HG03432 (cell line): ENCODE measurements around the gene ALDH3B1.

Source experiments
- ATAC-seq: cut with Tn5 transposase; IDR thresholded peaks from one replicate; pipeline ENCODE4 v1.9.1; 2021; ENCODE audit warnings: mild to moderate bottlenecking, moderate library complexity; ENCODE audit not compliant: unreplicated experiment

Gene ALDH3B1

DNA sequence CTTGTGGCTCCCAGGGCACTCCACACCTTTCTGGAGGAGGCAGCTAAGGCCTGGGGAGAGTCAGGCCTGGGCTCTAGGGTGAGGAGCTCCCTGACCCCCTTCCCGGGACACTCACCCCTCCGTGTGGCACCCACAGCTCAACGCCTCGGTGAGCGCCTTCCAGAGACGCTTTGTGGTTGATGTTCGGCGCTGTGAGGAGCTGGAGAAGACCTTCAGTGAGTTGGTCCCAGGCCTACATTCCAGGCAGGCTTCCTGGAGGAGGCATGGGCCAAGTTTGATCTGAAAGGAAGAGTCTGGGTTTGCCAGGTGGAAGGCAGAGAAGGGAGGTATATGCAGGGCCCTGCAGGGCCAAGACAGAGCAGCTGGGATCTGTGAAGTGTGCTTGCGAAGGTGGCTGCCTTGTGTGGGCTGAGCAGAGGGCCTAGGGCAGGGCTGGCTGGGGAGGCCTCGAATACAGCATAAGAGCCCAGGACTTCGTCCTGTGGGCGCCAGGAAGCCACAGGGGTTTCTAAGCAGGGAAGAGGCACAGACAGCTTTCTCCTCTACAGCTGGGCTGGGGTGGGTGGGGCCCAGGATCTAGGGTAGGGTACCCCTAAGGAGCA, 31.6 kb downstream of the ALDH3B1 start:
- no peak for ATAC-seq

DNA sequence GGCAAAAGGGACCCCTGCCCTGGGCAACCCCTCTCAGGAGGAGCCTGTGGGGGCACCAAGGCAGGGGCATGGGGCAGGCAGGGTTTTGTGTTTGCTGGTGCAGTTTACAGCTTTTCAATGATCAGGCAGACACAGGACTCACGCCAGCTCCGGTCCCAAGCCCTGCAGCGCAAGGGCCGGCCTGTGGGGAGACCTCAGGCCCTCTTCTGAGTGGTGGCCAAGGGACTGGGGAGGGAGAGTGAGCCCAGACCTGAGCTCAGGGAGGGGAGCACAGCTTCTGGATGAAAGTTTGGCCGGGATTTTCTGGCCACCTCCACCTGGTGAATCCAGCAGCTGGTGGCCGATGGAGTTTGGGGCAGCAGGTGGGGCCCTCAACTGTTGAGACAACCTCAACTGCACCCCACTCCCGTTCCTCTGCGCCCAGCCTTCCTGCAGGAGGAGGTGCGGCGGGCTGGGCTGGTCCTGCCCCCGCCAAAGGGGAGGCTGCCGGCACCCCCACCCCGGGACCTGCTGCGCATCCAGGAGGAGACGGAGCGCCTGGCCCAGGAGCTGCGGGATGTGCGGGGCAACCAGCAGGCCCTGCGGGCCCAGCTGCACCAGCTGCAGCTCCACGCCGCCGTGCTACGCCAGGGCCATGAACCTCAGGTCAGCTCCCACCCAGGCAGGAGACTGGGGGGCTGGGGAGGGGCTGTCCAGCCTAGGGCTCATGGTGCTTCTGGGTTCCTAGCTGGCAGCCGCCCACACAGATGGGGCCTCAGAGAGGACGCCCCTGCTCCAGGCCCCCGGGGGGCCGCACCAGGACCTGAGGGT, 32.3 kb downstream of the ALDH3B1 start:
- ATAC-seq, result no peak

DNA sequence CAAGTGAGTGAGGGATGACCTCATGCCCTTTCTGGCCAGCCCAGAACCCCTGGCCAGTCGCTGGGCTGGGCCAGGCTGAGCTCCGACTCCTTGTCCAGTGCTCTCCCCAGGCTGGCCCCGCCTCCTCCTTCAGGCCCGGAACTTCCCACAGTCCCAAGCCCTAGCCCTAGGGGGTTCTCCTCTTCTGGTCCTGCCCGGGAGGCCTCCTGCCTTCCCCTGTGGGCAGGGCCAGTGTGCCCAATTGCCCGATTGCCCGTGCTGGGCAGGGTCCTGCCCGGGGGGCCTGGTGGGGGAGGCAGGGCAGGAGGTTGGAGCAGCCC, 32.9 kb downstream of the ALDH3B1 start:
- no peak for ATAC-seq

DNA sequence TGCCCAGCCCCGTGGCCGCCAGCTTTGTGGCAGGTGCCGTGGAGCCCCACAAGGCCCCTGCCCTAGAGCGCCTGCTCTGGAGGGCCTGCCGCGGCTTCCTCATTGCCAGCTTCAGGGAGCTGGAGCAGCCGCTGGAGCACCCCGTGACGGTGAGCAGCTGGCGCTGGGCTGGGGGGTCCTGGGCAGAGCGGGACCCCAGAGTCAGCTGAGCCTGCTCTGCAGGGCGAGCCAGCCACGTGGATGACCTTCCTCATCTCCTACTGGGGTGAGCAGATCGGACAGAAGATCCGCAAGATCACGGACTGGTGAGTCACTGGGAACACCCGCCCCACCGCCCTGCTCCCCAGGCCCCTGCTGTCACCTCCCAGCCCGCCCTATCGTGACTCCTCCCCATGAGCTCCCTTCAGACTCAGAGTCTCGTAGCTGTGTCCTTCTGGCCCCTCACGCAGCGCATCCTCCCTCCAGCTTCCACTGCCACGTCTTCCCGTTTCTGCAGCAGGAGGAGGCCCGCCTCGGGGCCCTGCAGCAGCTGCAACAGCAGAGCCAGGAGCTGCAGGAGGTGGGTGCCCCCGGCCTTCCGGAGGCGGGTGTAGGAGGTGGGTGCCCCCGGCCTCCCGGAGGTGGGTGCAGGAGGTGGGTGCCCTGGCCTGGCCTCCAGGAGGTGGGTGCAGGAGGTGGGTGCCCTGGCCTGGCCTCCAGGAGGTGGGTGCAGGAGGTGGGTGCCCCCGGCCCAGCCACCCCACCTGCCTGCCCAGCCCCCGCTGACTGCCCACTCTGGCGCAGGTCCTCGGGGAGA, 33.4 kb downstream of the ALDH3B1 start:
- no peak for ATAC-seq

DNA sequence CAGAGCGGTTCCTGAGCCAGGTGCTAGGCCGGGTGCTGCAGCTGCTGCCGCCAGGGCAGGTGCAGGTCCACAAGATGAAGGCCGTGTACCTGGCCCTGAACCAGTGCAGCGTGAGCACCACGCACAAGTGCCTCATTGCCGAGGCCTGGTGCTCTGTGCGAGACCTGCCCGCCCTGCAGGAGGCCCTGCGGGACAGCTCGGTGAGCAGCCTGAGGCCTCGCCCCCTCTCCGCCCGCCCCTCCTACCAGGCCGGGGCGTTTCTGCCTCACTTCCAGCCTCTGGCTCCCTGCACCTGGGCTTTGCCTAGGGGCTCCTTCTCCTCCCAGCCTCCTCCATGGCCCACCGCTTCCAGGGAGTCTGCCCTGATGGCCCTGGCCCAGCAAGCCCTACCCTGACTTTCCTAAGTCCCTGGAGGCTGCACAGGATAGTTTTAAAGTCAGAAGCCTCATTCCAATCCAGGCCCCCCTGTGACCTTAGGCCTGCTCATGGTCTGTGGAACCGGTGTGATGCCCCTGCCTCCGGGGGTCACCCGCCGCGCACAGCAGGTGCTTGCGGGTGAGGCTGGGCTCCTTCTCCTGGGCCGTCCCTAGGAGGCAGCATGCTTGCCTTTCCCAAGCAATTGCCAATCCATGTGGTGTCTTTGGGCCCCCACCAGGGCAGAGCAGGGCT, 34.2 kb downstream of the ALDH3B1 start:
- ATAC-seq, result no peak

DNA sequence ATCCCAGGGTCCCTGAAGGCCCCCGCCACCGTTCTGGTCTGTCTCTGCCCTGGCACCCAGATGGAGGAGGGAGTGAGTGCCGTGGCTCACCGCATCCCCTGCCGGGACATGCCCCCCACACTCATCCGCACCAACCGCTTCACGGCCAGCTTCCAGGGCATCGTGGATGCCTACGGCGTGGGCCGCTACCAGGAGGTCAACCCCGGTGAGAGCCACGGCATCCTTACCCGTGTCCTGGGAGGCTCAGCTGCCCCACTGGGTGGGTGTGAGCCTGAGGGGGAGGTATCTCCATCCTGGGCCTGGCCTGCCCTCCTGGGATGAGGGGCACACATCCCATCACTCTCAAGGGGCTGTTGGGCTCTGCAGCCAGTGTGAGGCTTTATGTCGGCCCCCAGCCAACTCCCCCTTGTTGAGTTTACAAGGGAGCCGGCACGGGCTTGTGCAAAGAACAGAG, 34.8 kb downstream of the ALDH3B1 start:
- no peak for ATAC-seq

GRCh38 chr11:68047437-68048290, 37.5 kb downstream of the ALDH3B1 start:
- no peak for ATAC-seq

DNA sequence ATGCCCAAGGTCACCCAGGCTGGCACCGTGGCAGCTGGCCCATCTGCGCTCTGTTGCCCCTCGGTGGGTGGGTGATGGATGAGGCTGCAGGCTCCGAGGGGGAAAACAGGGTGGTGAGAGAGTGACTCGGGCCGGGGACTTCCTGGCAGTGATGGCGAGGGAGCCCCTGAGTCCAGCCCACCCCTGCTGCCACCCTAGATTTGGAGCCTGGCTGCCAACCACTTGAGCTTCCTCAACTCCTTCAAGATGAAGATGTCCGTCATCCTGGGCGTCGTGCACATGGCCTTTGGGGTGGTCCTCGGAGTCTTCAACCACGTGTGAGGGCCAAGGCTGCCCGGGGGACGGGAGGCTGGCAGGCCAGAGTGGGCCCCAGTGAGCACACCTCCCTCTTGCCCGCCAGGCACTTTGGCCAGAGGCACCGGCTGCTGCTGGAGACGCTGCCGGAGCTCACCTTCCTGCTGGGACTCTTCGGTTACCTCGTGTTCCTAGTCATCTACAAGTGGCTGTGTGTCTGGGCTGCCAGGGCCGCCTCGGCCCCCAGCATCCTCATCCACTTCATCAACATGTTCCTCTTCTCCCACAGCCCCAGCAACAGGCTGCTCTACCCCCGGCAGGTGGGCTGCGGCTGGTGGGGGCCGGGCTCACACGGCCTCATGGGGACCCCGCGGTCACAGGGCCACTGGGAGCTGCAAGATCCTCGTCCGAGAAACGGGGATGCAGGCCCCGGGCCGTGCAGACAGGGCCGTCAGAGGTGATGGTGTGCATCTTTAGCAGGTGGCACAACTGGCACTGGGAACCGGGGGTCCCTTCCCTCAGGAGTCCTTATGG, 38.8 kb downstream of the ALDH3B1 start:
- ATAC-seq, result no peak

GRCh38 chr11:68049509-68050370, 39.6 kb downstream of the ALDH3B1 start:
- ATAC-seq, result no peak

- ATAC-seq, result no peak
Measured at GRCh38 chr11:68050371-68050841, 40.3 kb downstream of the ALDH3B1 start.

GRCh38 chr11:68051191-68052136, 41.3 kb downstream of the ALDH3B1 start:
- ATAC-seq, result no peak

DNA sequence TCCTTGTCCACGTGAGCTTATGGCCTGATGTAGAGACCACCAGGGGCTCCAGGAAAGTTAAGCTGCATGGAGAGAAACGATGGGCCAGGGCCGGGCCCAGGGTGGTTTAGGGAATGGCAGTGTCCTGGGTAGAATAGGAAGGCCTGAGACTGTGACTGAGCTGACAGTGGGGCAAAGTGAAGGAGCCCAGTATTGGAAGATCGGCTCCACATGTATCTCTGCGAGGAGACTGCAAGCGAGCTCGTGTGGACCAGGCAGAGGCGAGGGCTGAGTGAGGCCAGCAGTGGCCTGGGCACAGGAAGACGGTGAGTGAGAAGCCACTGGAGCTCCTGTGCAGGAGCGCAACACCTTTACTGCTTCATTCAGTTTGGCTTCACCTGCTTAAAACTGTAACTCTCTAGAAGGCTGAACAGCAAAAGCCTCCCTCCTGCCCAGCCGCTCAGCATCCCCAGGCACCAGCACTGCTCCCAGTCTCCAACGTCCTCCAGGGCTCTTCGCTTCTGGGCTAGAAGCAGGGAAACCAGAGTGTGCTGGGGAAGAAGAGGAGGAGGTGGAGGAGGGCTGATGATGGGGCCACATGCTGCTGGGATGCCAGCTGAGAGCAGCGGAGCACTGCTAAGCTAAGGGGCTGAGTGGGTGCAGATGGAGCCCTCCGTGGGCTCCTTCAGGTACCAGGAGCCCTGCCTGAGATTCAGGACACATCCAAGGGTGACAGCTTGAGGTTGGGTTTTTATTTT, 42.2 kb downstream of the ALDH3B1 start:
- no peak for ATAC-seq

GRCh38 chr11:68053117-68053516, 43.0 kb downstream of the ALDH3B1 start:
- no peak for ATAC-seq

- ATAC-seq, result no peak
Measured at GRCh38 chr11:68053981-68054812, 44.1 kb downstream of the ALDH3B1 start.

DNA sequence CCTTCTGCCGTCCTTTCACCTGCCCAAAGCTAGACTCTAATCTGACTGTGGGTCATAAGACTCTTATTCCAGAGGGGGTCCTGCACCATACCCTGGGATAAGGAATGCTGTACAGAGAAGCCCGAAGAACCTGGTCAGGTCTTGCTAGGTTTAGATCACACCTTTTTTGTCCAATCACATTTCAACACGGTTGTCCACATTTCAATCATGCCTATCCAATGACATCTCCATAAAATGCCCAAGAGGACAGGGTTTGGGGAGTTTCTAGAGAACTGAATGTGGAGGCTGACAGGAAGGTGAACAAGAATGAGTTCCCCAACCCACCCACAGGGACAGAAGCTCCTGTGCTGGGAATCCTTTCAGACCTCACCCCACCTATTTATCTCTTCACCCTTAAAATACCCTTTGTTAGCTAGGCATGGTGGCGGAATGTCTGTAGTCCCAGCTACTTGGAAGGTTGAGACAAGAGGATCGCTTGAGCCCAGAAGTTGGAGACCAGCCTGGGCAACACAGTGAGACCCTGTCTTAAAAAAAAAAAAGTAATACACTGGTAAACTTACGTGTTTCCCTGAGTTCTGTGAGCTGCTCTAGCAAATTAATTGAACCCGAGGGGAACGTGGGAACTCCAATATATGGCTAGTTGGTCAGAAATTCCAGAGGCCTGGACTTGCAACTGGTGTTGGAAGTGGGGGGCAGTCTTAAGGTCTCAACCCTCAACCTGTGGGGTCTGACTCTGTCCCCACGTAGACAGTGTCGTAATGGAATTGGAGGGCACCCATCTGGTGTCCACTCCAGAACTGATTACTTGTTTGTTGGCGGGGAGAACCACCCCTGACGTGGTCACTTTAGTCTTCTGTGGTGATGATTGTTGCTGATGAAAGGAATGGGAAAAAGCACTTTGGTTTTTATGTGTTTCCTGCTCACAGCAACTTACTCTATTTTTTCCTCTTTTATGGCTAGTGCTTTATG, 46.5 kb downstream of the ALDH3B1 start:
- ATAC-seq, result no peak
